Measurements from ENCODE around the gene SETD2. TPM values are rescaled to one million over a fixed set of nuclear protein-coding genes. Genes with fewer than 3 reads are reported as not detected.

Gene SETD2
- total RNA-seq, 1 donor from 2014 or later, result 30.1 TPM

Other genes starting within 250 kb of the SETD2 start
- gene CCDC12, start 187.4 kb downstream of the SETD2 start, total RNA-seq (ENCODE audit: insufficient read depth, low replicate concordance), result 17.3 TPM
- 21.2 TPM for gene NBEAL2, start 184.4 kb downstream of the SETD2 start, total RNA-seq (ENCODE audit: insufficient read depth, low replicate concordance)
- gene KIF9, start 118.7 kb upstream of the SETD2 start, total RNA-seq (ENCODE audit: insufficient read depth, low replicate concordance), result not detected
- gene KLHL18, start 118.8 kb upstream of the SETD2 start, total RNA-seq (ENCODE audit: insufficient read depth, low replicate concordance), result 11.8 TPM
- 18.8 TPM for gene PTPN23, start 216.9 kb upstream of the SETD2 start, total RNA-seq (ENCODE audit: insufficient read depth, low replicate concordance)

All from umbilical cord (tissue), 1 donor.